NCI-H748 (cell line): Measurements from ENCODE around the gene PRSS58.

Experiments used
- DNase-seq: peaks from one replicate; lab custom pipeline; 2025; ENCODE audit not compliant: unreplicated experiment; lab: John Stamatoyannopoulos, UW

PRSS58 gene

GRCh38 chr7:142228537-142229104, 29.2 kb downstream of the PRSS58 start:
- DNase-seq = peak; percentile 11
